ENCODE data around the gene EED.
A peak's percentile ranks its signal among the peaks of the same experiment; 100 is the strongest.

The EED gene

DNA sequence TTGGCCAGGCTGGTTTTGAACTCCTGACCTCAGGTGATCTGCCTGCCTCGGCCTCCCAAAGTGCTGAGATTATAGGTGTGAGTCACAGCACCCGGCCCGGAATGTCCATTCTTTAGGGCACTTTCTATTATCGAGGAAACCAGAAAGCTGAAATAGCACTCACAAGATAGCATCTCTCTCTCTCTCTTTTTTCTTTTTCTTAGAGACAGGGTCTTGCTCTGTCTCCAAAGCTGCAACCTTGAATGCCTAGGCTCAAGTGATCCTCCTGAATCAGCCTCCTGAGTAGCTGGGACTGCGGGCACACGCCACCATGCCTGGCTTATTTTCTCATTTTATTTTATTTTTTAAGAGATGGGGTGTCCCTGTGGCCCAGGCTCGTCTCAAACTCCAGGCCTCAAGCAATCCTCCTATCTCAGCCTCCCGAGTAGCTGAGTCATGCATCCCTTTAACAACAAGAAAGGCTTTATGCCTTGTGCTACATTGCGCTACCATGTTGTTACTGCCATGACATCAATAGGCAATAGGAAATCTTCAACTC, 7.2 kb upstream of the EED start:
- Histone ChIP-seq H3K9me3 (ENCODE audit: insufficient read depth, low read length) (no peaks in the 10 kb centered on the region), H3K36me3 (replicated peaks; ENCODE audit: low read depth, low read length) (no peaks in the 10 kb centered on the region), H3K79me2 (ENCODE audit: low read length) (no peaks in the 10 kb centered on the region), H3K27ac (ENCODE audit: low read length) (no peak overlapping the region), H3K9ac (ENCODE audit: low read length) (no peak overlapping the region), H3K4me2 (ENCODE audit: low read length) (no peak overlapping the region), H3K27me3 (ENCODE audit: low read depth, low read length) (no peaks in the 10 kb centered on the region), H4K20me1 (ENCODE audit: insufficient read depth, low read length) (no peaks in the 10 kb centered on the region), H2AFZ (ENCODE audit: low read depth, low read length) (no peak overlapping the region), H3K4me3 (ENCODE audit: low read length) (no peak overlapping the region), H3K4me1 (ENCODE audit: low read length) (peaks cover 11% of the 10 kb centered on the region)
- no peak for TF ChIP-seq EZH2phosphoT487 (IDR thresholded peaks at IDR 0.05; ENCODE audit: low read depth)
- TF ChIP-seq, protein P1, sequence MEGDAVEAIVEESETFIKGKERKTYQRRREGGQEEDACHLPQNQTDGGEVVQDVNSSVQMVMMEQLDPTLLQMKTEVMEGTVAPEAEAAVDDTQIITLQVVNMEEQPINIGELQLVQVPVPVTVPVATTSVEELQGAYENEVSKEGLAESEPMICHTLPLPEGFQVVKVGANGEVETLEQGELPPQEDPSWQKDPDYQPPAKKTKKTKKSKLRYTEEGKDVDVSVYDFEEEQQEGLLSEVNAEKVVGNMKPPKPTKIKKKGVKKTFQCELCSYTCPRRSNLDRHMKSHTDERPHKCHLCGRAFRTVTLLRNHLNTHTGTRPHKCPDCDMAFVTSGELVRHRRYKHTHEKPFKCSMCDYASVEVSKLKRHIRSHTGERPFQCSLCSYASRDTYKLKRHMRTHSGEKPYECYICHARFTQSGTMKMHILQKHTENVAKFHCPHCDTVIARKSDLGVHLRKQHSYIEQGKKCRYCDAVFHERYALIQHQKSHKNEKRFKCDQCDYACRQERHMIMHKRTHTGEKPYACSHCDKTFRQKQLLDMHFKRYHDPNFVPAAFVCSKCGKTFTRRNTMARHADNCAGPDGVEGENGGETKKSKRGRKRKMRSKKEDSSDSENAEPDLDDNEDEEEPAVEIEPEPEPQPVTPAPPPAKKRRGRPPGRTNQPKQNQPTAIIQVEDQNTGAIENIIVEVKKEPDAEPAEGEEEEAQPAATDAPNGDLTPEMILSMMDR (IDR thresholded peaks at IDR 0.05; ENCODE audit: low read depth, low read length): no peak

- Histone ChIP-seq H3K4me3 (ENCODE audit: low read length) (no peak overlapping the region), H3K36me3 (replicated peaks; ENCODE audit: low read depth, low read length) (no peaks in the 10 kb centered on the region), H3K9ac (ENCODE audit: low read length) (no peak overlapping the region)
Measured at GRCh38 chr11:86240164-86240563, 4.4 kb upstream of the EED start.

GRCh38 chr11:86241956-86242535, 2.5 kb upstream of the EED start:
- no peaks in the 10 kb centered on the region for H3K9me3 ChIP-seq (ENCODE audit: insufficient read depth, low read length)
- H3K27me3 ChIP-seq (ENCODE audit: low read depth, low read length): no peaks in the 10 kb centered on the region
- H3K79me2 ChIP-seq (ENCODE audit: low read length): peaks cover 20% of the 10 kb centered on the region
- no peak overlapping the region for H3K27ac ChIP-seq (ENCODE audit: low read length)
- H3K4me2 ChIP-seq (ENCODE audit: low read length): no peak overlapping the region
- no peaks in the 10 kb centered on the region for H3K36me3 ChIP-seq (replicated peaks; ENCODE audit: low read depth, low read length)
- peaks cover 10% of the 10 kb centered on the region for H4K20me1 ChIP-seq (ENCODE audit: insufficient read depth, low read length)
- H3K9ac ChIP-seq (ENCODE audit: low read length): no peak overlapping the region
- peaks cover 36% of the 10 kb centered on the region for H3K4me1 ChIP-seq (ENCODE audit: low read length)
- no peak overlapping the region for H2AFZ ChIP-seq (ENCODE audit: low read depth, low read length)
- TF ChIP-seq, protein P1 (IDR thresholded peaks at IDR 0.05; ENCODE audit: low read depth, low read length): no peak
- no peak for TF ChIP-seq EZH2phosphoT487 (IDR thresholded peaks at IDR 0.05; ENCODE audit: low read depth)
- H3K4me3 ChIP-seq (ENCODE audit: low read length): no peak overlapping the region

More at GRCh38 chr11:86240164-86240563, 4.4 kb upstream of the EED start:
- Histone ChIP-seq H2AFZ (ENCODE audit: low read depth, low read length) (no peak overlapping the region), H3K79me2 (ENCODE audit: low read length) (peaks cover under 1% of the 10 kb centered on the region), H3K27ac (ENCODE audit: low read length) (no peak overlapping the region), H3K4me2 (ENCODE audit: low read length) (no peak overlapping the region), H3K4me1 (ENCODE audit: low read length) (peaks cover 29% of the 10 kb centered on the region), H4K20me1 (ENCODE audit: insufficient read depth, low read length) (no peaks in the 10 kb centered on the region), H3K27me3 (ENCODE audit: low read depth, low read length) (no peaks in the 10 kb centered on the region), H3K9me3 (ENCODE audit: insufficient read depth, low read length) (no peaks in the 10 kb centered on the region)
- TF ChIP-seq, protein P1 (IDR thresholded peaks at IDR 0.05; ENCODE audit: low read depth, low read length): no peak
- no peak for TF ChIP-seq EZH2phosphoT487 (IDR thresholded peaks at IDR 0.05; ENCODE audit: low read depth)

DNA sequence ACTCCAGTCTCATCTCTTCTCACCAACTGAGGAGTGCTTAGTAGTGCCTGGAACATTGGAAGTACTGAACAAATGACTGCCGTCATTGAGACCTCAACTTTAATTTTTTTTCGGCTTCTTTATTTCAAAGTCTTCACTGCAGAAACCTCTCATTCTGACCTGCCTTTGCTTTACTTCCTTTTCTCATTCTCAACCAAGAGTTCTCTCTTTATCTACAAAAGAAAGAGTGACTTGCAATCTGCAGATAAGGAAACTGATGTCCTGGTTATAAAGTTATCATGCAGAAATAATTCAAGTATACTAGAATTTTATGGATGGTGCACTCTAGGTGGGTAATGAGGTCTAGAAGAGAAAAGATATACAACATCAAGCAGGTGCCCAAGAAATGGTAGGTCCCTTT, 1.2 kb upstream of the EED start:
- peak overlapping the region; percentile 94 for H3K9ac ChIP-seq (ENCODE audit: low read length)
- peaks cover 33% of the 10 kb centered on the region for H3K79me2 ChIP-seq (ENCODE audit: low read length)

More for the DNA sequence above, 1.2 kb upstream of the EED start:
- peaks cover 49% of the 10 kb centered on the region for H3K4me1 ChIP-seq (ENCODE audit: low read length)
- H3K27ac ChIP-seq (ENCODE audit: low read length): peak overlapping the region; percentile 90
- H4K20me1 ChIP-seq (ENCODE audit: insufficient read depth, low read length): peaks cover 23% of the 10 kb centered on the region
- TF ChIP-seq, protein P1 (IDR thresholded peaks at IDR 0.05; ENCODE audit: low read depth, low read length): no peak
- no peak for TF ChIP-seq EZH2phosphoT487 (IDR thresholded peaks at IDR 0.05; ENCODE audit: low read depth)
- no peaks in the 10 kb centered on the region for H3K27me3 ChIP-seq (ENCODE audit: low read depth, low read length)
- no peaks in the 10 kb centered on the region for H3K9me3 ChIP-seq (ENCODE audit: insufficient read depth, low read length)
- H3K36me3 ChIP-seq (replicated peaks; ENCODE audit: low read depth, low read length): no peaks in the 10 kb centered on the region
- H3K4me2 ChIP-seq (ENCODE audit: low read length): peak overlapping the region; percentile 86
- H2AFZ ChIP-seq (ENCODE audit: low read depth, low read length): peak overlapping the region; percentile 69
- peak overlapping the region; percentile 78 for H3K4me3 ChIP-seq (ENCODE audit: low read length)

Measured in OCI-LY3 (cell line).